Measurements from ENCODE around the gene MACROD1. TPM values are rescaled to one million over a fixed set of nuclear protein-coding genes. Genes with fewer than 3 reads are reported as not detected.

Gene MACROD1
- total and polyA plus RNA-seq, 9 of the 15 experiments (the other 6 are each of a cell fraction or from before 2014, with no cell fraction given): 1.1 to 60.0 (median 26.4) TPM

DNA sequence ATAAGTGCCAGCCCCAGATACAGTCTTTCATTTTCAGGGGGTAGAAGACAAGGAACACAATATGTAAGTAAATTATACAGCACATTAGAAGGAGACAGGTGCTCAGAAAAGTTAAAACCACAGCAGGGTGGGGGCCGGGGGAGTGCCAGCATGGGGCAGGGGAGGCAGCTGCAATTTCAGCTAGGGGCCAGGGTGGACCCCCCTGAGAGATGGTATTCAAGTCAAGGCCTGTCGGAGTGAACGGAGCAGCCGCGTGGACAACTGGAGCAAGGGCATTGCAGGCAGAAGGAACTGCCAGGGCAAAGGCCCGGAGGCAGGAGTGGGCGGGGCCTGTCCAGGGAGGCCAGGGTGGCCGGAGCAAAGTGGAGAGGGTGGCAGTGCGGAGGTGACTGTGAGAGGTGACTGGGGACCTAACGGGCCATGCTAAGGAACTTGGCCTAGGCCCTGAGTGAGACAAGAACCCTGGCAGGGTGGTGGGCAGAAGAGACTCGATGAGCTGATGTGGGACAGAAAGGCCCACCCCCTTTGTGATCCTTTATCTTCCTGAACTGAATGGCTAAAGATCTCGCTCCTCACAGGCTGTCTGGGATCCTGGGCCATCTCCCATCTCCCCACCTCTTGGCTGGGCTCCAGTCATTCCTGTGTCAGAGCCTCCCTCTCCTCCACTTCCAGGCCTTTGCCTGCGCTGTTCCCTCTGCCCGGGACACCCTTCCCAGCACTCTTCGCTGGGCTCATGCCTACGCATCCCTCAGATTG is 152.6 kb downstream of the MACROD1 start:
- Histone ChIP-seq H3K4me3 (no peak overlapping the region), H3K9me3 (replicated peaks; ENCODE audit: control insufficient read depth, insufficient read depth, low read depth, low read length) (no peaks in the 10 kb centered on the region; the same call in 1 of the 2 replicates), H3K9me1 (ENCODE audit: control insufficient read depth, insufficient read depth, low read length) (peaks cover 3% of the 10 kb centered on the region), H4K20me1 (replicated peaks; ENCODE audit: control insufficient read depth, insufficient read depth, low read length) (peaks cover 30% of the 10 kb centered on the region), H2AFZ (ENCODE audit: low read depth, low read length) (no peak overlapping the region), H3K27me3 (ENCODE audit: control insufficient read depth in 2 of 2, insufficient read depth in 2 of 2, low read length in 2 of 2) (no peaks in the 10 kb centered on the region), H3K79me2 (ENCODE audit: control insufficient read depth, insufficient read depth, low read length) (no peaks in the 10 kb centered on the region), H3K9ac (ENCODE audit: insufficient read depth in 1 of 2, low read depth in 2 of 2, low read length in 2 of 2) (peak overlapping the region in 1 of 2 experiments; percentile 32; a peak in 1 of 4 replicates), H3K4me1 (replicated peaks in 1 of 2; ENCODE audit: control insufficient read depth in 2 of 2, insufficient read depth in 2 of 2, low read length in 2 of 2) (peaks cover 1 to 41% of the 10 kb centered on the region in 2 experiments; a peak in 3 of 5 replicates), H3K36me3 (ENCODE audit: control insufficient read depth, insufficient read depth, low read length) (no peaks in the 10 kb centered on the region), H3K27ac (ENCODE audit: extremely low read depth, low read depth, low read length) (no peak overlapping the region), H3K4me2 (ENCODE audit: insufficient read depth, low read length) (no peak overlapping the region)
- in situ Hi-C loops (cut with MboI): no loop called here
- FAIRE-seq: no peak
- 69% methylated on average over 15 of the region's 16 CpGs for WGBS (ENCODE audit: insufficient coverage, low coverage, missing lambda C conversion rate)
- CTCF ChIA-PET (ENCODE audit: low intra/inter-chr PET ratio): no interaction called here
- intact Hi-C loops (cut with micrococcal nuclease): no loop called here
- POLR2A ChIA-PET: no interaction called here
- TF ChIP-seq TRIM28 (IDR thresholded peaks at IDR 0.05) (no peak), HDAC1 (IDR thresholded peaks at IDR 0.05) (no peak)
- no TSS peak for BruUV-seq (replicated peaks)
- no peak for DNase-seq (ENCODE audit: extremely low read depth in 1 of 4, low spot score in 3 of 4)
- no peak for ATAC-seq

DNA sequence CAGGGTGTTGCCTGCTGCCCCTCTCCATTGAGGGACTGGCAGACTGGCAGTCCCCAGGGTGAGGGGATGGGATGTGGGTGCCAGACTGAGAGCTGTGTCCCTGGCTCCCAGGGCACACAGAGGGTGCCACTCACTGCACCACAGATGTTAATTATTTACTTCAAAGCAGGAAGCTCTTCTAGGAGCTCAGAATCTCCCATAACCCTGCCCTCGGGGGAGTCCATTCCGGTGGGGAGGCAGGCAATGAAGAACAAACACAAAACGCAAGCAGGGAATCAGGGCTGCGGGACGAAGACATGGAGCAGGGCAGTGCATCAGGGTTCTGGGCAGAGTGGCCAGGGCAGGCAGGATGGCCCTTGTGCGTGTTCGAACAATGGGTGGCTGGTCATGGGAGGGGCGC is 154.5 kb downstream of the MACROD1 start:
- ChIA-PET CTCF (ENCODE audit: low intra/inter-chr PET ratio) (no interaction called here), POLR2A (no interaction called here)
- Histone ChIP-seq H3K27me3 (ENCODE audit: control insufficient read depth in 2 of 2, insufficient read depth in 2 of 2, low read length in 2 of 2) (no peaks in the 10 kb centered on the region), H3K9me1 (ENCODE audit: control insufficient read depth, insufficient read depth, low read length) (peaks cover 16% of the 10 kb centered on the region), H3K79me2 (ENCODE audit: control insufficient read depth, insufficient read depth, low read length) (no peaks in the 10 kb centered on the region), H3K4me3 (no peak overlapping the region), H3K4me2 (ENCODE audit: insufficient read depth, low read length) (no peak overlapping the region), H3K27ac (ENCODE audit: extremely low read depth, low read depth, low read length) (no peak overlapping the region), H3K4me1 (replicated peaks in 1 of 2; ENCODE audit: control insufficient read depth in 2 of 2, insufficient read depth in 2 of 2, low read length in 2 of 2) (peaks cover 16 to 51% of the 10 kb centered on the region in 2 experiments), H3K9ac (ENCODE audit: insufficient read depth in 1 of 2, low read depth in 2 of 2, low read length in 2 of 2) (no peak overlapping the region), H3K9me3 (replicated peaks; ENCODE audit: control insufficient read depth, insufficient read depth, low read depth, low read length) (no peaks in the 10 kb centered on the region; the same call in 1 of the 2 replicates), H4K20me1 (replicated peaks; ENCODE audit: control insufficient read depth, insufficient read depth, low read length) (peaks cover 45% of the 10 kb centered on the region), H3K36me3 (ENCODE audit: control insufficient read depth, insufficient read depth, low read length) (no peaks in the 10 kb centered on the region), H2AFZ (ENCODE audit: low read depth, low read length) (no peak overlapping the region)
- DNase-seq (ENCODE audit: extremely low read depth in 1 of 4, low spot score in 3 of 4) (no peak), FAIRE-seq (no peak), ATAC-seq (no peak)
- no TSS peak for BruUV-seq (replicated peaks)
- intact Hi-C loops (cut with micrococcal nuclease): no loop called here
- 78% methylated on average over 8 of the region's 8 CpGs for WGBS (ENCODE audit: insufficient coverage, low coverage, missing lambda C conversion rate)
- in situ Hi-C loops (cut with MboI): no loop called here
- no peak for TF ChIP-seq PYGO2 (tag; IDR thresholded peaks at IDR 0.05)
- no peak for TF ChIP-seq DMBX1 (CRISPR knock-in tag; IDR thresholded peaks at IDR 0.05; ENCODE audit: borderline replicate concordance)
- TF ChIP-seq, protein P1, sequence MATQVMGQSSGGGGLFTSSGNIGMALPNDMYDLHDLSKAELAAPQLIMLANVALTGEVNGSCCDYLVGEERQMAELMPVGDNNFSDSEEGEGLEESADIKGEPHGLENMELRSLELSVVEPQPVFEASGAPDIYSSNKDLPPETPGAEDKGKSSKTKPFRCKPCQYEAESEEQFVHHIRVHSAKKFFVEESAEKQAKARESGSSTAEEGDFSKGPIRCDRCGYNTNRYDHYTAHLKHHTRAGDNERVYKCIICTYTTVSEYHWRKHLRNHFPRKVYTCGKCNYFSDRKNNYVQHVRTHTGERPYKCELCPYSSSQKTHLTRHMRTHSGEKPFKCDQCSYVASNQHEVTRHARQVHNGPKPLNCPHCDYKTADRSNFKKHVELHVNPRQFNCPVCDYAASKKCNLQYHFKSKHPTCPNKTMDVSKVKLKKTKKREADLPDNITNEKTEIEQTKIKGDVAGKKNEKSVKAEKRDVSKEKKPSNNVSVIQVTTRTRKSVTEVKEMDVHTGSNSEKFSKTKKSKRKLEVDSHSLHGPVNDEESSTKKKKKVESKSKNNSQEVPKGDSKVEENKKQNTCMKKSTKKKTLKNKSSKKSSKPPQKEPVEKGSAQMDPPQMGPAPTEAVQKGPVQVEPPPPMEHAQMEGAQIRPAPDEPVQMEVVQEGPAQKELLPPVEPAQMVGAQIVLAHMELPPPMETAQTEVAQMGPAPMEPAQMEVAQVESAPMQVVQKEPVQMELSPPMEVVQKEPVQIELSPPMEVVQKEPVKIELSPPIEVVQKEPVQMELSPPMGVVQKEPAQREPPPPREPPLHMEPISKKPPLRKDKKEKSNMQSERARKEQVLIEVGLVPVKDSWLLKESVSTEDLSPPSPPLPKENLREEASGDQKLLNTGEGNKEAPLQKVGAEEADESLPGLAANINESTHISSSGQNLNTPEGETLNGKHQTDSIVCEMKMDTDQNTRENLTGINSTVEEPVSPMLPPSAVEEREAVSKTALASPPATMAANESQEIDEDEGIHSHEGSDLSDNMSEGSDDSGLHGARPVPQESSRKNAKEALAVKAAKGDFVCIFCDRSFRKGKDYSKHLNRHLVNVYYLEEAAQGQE (IDR thresholded peaks at IDR 0.05; ENCODE audit: borderline replicate concordance): no peak
- TF ChIP-seq, protein P1 (CRISPR knock-in tag; IDR thresholded peaks at IDR 0.05; ENCODE audit: low read depth): no peak
- no peak for TF ChIP-seq SIN3B (IDR thresholded peaks at IDR 0.05; ENCODE audit: low read depth)
- no peak for TF ChIP-seq SMAD2 (IDR thresholded peaks at IDR 0.05; ENCODE audit: low read depth, low read length)
- TF ChIP-seq CC2D1A (IDR thresholded peaks at IDR 0.05): no peak
